Neural cell (in vitro differentiated cells): ENCODE measurements around the gene CACNA1B.

Experiments used
- EZH2 ChIP-seq: fragments of 200-600, 300-800 bp; shearing (Covaris generic), sonication (generic); IDR thresholded peaks from 2 replicates; pipeline ENCODE4 v1.6.1; 2014; ENCODE audit warnings: antibody characterized with exemption, low read length, borderline replicate concordance, mild to moderate bottlenecking; ENCODE audit not compliant: insufficient read depth, poor library complexity, severe bottlenecking
- POLR2AphosphoS5 ChIP-seq: IDR thresholded peaks from 2 replicates; pipeline ENCODE4 v1.6.1; 2012
- RAD21 ChIP-seq: fragments of 450-650 bp; conservative IDR thresholded peaks from 2 replicates; pipeline ENCODE4 v1.6.1; 2014; ENCODE audit warnings: antibody characterized with exemption, mild to moderate bottlenecking, moderate library complexity
- SMC3 ChIP-seq: fragments of 450-650 bp; conservative IDR thresholded peaks from 2 replicates; pipeline ENCODE4 v1.6.1; 2014; ENCODE audit warnings: antibody characterized with exemption, mild to moderate bottlenecking, moderate library complexity; ENCODE audit not compliant: poor library complexity
- TAF1 ChIP-seq: IDR thresholded peaks from 2 replicates; pipeline ENCODE4 v1.6.1; 2012; ENCODE audit warnings: low read depth
- TF ChIP-seq, protein P1 (sequence below): fragments of 450-650 bp; IDR thresholded peaks from 2 replicates; pipeline ENCODE4 v1.5.1; 2014; ENCODE audit warnings: antibody characterized with exemption, mild to moderate bottlenecking, moderate library complexity; ENCODE audit not compliant: poor library complexity, severe bottlenecking
- TF ChIP-seq, protein P2 (sequence below): IDR thresholded peaks from 2 replicates; pipeline ENCODE4 v1.6.1; 2012; ENCODE audit warnings: borderline replicate concordance

DNA sequence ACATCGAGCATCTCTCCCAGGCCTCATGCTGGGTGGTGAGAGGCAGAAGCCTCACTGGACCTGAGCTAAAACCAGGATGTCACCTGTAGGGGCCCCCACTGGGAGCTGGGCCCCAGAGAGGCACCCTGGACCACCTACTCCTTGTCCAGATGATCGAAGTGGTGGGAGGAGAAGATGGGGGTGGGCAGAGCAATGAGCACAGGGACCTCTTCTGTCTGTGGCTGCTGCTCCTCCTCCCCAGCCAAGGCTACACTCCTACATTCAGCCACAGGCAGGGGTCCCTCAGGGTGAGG, 227.5 kb downstream of the CACNA1B start:
- TF ChIP-seq, protein P1, sequence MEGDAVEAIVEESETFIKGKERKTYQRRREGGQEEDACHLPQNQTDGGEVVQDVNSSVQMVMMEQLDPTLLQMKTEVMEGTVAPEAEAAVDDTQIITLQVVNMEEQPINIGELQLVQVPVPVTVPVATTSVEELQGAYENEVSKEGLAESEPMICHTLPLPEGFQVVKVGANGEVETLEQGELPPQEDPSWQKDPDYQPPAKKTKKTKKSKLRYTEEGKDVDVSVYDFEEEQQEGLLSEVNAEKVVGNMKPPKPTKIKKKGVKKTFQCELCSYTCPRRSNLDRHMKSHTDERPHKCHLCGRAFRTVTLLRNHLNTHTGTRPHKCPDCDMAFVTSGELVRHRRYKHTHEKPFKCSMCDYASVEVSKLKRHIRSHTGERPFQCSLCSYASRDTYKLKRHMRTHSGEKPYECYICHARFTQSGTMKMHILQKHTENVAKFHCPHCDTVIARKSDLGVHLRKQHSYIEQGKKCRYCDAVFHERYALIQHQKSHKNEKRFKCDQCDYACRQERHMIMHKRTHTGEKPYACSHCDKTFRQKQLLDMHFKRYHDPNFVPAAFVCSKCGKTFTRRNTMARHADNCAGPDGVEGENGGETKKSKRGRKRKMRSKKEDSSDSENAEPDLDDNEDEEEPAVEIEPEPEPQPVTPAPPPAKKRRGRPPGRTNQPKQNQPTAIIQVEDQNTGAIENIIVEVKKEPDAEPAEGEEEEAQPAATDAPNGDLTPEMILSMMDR = no peak
- TF ChIP-seq SMC3 = no peak
- TF ChIP-seq, protein P2, sequence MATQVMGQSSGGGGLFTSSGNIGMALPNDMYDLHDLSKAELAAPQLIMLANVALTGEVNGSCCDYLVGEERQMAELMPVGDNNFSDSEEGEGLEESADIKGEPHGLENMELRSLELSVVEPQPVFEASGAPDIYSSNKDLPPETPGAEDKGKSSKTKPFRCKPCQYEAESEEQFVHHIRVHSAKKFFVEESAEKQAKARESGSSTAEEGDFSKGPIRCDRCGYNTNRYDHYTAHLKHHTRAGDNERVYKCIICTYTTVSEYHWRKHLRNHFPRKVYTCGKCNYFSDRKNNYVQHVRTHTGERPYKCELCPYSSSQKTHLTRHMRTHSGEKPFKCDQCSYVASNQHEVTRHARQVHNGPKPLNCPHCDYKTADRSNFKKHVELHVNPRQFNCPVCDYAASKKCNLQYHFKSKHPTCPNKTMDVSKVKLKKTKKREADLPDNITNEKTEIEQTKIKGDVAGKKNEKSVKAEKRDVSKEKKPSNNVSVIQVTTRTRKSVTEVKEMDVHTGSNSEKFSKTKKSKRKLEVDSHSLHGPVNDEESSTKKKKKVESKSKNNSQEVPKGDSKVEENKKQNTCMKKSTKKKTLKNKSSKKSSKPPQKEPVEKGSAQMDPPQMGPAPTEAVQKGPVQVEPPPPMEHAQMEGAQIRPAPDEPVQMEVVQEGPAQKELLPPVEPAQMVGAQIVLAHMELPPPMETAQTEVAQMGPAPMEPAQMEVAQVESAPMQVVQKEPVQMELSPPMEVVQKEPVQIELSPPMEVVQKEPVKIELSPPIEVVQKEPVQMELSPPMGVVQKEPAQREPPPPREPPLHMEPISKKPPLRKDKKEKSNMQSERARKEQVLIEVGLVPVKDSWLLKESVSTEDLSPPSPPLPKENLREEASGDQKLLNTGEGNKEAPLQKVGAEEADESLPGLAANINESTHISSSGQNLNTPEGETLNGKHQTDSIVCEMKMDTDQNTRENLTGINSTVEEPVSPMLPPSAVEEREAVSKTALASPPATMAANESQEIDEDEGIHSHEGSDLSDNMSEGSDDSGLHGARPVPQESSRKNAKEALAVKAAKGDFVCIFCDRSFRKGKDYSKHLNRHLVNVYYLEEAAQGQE = no peak
- TF ChIP-seq TAF1 = no peak
- TF ChIP-seq EZH2 = no peak
- TF ChIP-seq RAD21 = no peak
- TF ChIP-seq POLR2AphosphoS5 = no peak
